Body of pancreas (tissue), 4 donors: ENCODE measurements around the gene KRT81.

Experiments
- CTCF ChIP-seq, 7 experiments: fragments of 450-650 bp in 4 of 7; fragments of 200-600 bp in 3 of 7; sonication (generic) in 3 of 7; IDR thresholded peaks; one replicate each; pipeline ENCODE4 v1.5.1; 2016 to 2019; ENCODE audit warnings: antibody characterized with exemption in 7 of 7
- POLR2A ChIP-seq, 3 donors: fragments of 450-650 bp; IDR thresholded peaks; one replicate each; pipeline ENCODE4 v1.6.1; 2016; ENCODE audit warnings: antibody characterized with exemption in 3 of 3, mild to moderate bottlenecking in 2 of 3

GRCh38 chr12:52242442-52243258 lies 48.7 kb downstream of the KRT81 start:
- TF ChIP-seq CTCF (IDR thresholded peaks at IDR 0.05): no peak
- TF ChIP-seq POLR2A (IDR thresholded peaks at IDR 0.05): no peak
